ENCODE results near the gene SC5D.

GRCh38 chr11:121270001-121270678 lies 22.4 kb upstream of the SC5D start:
- no peak for TF ChIP-seq CTCF (conservative IDR thresholded peaks at IDR 0.05; ENCODE audit: low read depth, low read length)
- no peak for TF ChIP-seq RAD21 (IDR thresholded peaks at IDR 0.05; ENCODE audit: low read length)
- no peak for TF ChIP-seq POLR2A (IDR thresholded peaks at IDR 0.05; ENCODE audit: low read depth, low read length)
- no peak for TF ChIP-seq FOS (IDR thresholded peaks at IDR 0.05; ENCODE audit: low read depth, low read length)
- no peak for TF ChIP-seq SMC3 (IDR thresholded peaks at IDR 0.05; ENCODE audit: low read depth, low read length)
- TF ChIP-seq USF2 (IDR thresholded peaks at IDR 0.05; ENCODE audit: low read depth, low read length) = no peak
- no peak for TF ChIP-seq RCOR1 (IDR thresholded peaks at IDR 0.05; ENCODE audit: insufficient replicate concordance, low read length)
- TF ChIP-seq BHLHE40 (IDR thresholded peaks at IDR 0.05; ENCODE audit: low read depth, low read length) = no peak
- TF ChIP-seq MAZ (IDR thresholded peaks at IDR 0.05; ENCODE audit: borderline replicate concordance, low read depth, low read length) = no peak
